ENCODE results near the gene USP22. TPM values are rescaled to one million over a fixed set of nuclear protein-coding genes. Genes with fewer than 3 reads are reported as not detected.

Gene USP22
- total and polyA plus RNA-seq, 10 of the 15 experiments (the other 5 are each of a cell fraction or from before 2014, with no cell fraction given) = 10.8 to 218 (median 98.8) TPM

DNA sequence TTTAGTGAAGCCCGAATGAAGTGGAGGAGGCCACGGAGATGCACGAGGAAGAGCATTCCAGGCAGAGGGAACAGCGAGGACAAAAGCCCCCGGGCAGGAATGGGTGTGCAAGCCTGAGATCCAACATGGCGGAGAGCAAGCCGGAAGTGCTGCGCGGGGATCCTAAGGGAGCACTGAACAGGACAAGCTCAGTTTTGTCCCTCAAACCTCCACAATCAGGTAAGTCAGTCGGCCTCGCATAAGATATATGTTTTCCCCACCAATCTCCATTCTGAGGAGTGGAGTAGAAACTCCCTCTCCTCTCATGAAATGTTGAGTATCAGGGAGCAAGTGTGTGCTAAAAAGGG is 32.9 kb upstream of the USP22 start:
- intact Hi-C loops (cut with micrococcal nuclease; ENCODE audit: unreplicated experiment) = no loop called here
- Histone ChIP-seq H3K4me1 (ENCODE audit: control insufficient read depth, insufficient read depth, low read length) (no peaks in the 10 kb centered on the region), H4K20me1 (ENCODE audit: control insufficient read depth, insufficient read depth) (no peaks in the 10 kb centered on the region), H2AFZ (ENCODE audit: control insufficient read depth, low read depth, low read length) (no peak overlapping the region), H3K79me2 (ENCODE audit: control insufficient read depth, insufficient read depth, low read length) (no peaks in the 10 kb centered on the region), H3K36me3 (ENCODE audit: control insufficient read depth in 2 of 2, insufficient read depth in 2 of 2, low read length in 1 of 2) (no peaks in the 10 kb centered on the region), H3K27ac (ENCODE audit: control insufficient read depth, insufficient read depth) (no peak overlapping the region), H3K4me2 (ENCODE audit: control insufficient read depth, insufficient read depth) (no peak overlapping the region), H3K9me3 (replicated peaks; ENCODE audit: control insufficient read depth, insufficient read depth, low read length) (no peaks in the 10 kb centered on the region), H3K27me3 (replicated peaks in 1 of 2; ENCODE audit: control insufficient read depth in 2 of 2, insufficient read depth in 2 of 2, low read length in 1 of 2) (no peaks in the 10 kb centered on the region), H3K4me3 (no peak overlapping the region), H3K9ac (ENCODE audit: control insufficient read depth, insufficient read depth, low read length) (no peak overlapping the region)
- in situ Hi-C loops (cut with MboI) = no loop called here
- ChIA-PET POLR2A (no interaction called here), SMC1A (ENCODE audit: uncharacterized antibody, unreplicated experiment) (no interaction called here), RAD21 (ENCODE audit: unreplicated experiment) (no interaction called here), CTCF (no interaction called here)
- ATAC-seq = no peak
- no peak for DNase-seq (ENCODE audit: low read depth, low spot score)
- TF ChIP-seq MEF2A (IDR thresholded peaks at IDR 0.05; ENCODE audit: insufficient read depth, low read depth, low read length) (no peak), BMI1 (IDR thresholded peaks at IDR 0.05; ENCODE audit: borderline replicate concordance) (no peak), RB1 (IDR thresholded peaks at IDR 0.05; ENCODE audit: borderline replicate concordance) (no peak), IRF4 (IDR thresholded peaks at IDR 0.05; ENCODE audit: low read depth, low read length) (no peak), CREM (IDR thresholded peaks at IDR 0.05; ENCODE audit: low read depth) (no peak), CBFB (IDR thresholded peaks at IDR 0.05; ENCODE audit: low read depth) (no peak), ZZZ3 (IDR thresholded peaks at IDR 0.05; ENCODE audit: control insufficient read depth, insufficient read length, low read depth) (no peak), MYC (IDR thresholded peaks at IDR 0.05; ENCODE audit: insufficient read depth, insufficient read length, insufficient replicate concordance, low read length, severe bottlenecking) (no peak)
- TF ChIP-seq, protein P1, sequence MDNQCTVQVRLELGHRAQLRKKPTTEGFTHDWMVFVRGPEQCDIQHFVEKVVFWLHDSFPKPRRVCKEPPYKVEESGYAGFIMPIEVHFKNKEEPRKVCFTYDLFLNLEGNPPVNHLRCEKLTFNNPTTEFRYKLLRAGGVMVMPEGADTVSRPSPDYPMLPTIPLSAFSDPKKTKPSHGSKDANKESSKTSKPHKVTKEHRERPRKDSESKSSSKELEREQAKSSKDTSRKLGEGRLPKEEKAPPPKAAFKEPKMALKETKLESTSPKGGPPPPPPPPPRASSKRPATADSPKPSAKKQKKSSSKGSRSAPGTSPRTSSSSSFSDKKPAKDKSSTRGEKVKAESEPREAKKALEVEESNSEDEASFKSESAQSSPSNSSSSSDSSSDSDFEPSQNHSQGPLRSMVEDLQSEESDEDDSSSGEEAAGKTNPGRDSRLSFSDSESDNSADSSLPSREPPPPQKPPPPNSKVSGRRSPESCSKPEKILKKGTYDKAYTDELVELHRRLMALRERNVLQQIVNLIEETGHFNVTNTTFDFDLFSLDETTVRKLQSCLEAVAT (IDR thresholded peaks at IDR 0.05) = no peak
- BruUV-seq (replicated peaks) = no TSS peak
- no peak for FAIRE-seq
- WGBS (ENCODE audit: insufficient coverage, insufficient replicate concordance, low lambda C conversion rate, missing lambda C conversion rate) = 70% methylated on average over 11 of the region's 11 CpGs
